ENCODE data around the gene TPH2. TPM values are rescaled to one million over a fixed set of nuclear protein-coding genes. Genes with fewer than 3 reads are reported as not detected.

TPH2 gene
- total RNA-seq, 1 donor from 2014 or later = not detected

GRCh38 chr12:71958056-71958455 is 19.4 kb downstream of the TPH2 start:
- H3K9ac ChIP-seq = no peak overlapping the region
- H3K36me3 ChIP-seq = no peaks in the 10 kb centered on the region
- no peaks in the 10 kb centered on the region for H4K20me1 ChIP-seq (ENCODE audit: low read depth)
- Mint-ChIP-seq H3K36me3 (no peaks in the 10 kb centered on the region), H3K27ac (no peak overlapping the region), H3K27me3 (ENCODE audit: insufficient read depth, low read depth) (peaks cover 2% of the 10 kb centered on the region), H3K9me3 (no peaks in the 10 kb centered on the region), H3K4me1 (peaks cover 19% of the 10 kb centered on the region), H3K4me3 (no peak overlapping the region)
- no peak overlapping the region for H3K4me3 ChIP-seq
- H3K27ac ChIP-seq = no peak overlapping the region
- no peak overlapping the region for H2AFZ ChIP-seq (replicated peaks)
- no peak overlapping the region for H3K4me2 ChIP-seq
- peaks cover 3% of the 10 kb centered on the region for H3K4me1 ChIP-seq
- no peaks in the 10 kb centered on the region for H3K27me3 ChIP-seq
- no peaks in the 10 kb centered on the region for H3K9me3 ChIP-seq (ENCODE audit: low read depth)
- no peak for TF ChIP-seq CTCF (IDR thresholded peaks at IDR 0.05)
- no peak for TF ChIP-seq EZH2 (IDR thresholded peaks at IDR 0.05)
- TF ChIP-seq EZH2phosphoT487 (IDR thresholded peaks at IDR 0.05) = no peak
- no peak for DNase-seq (ENCODE audit: low spot score)
- H3F3A ChIP-seq (ENCODE audit: low read depth) = no peaks in the 10 kb centered on the region
- no peaks in the 10 kb centered on the region for H3K79me2 ChIP-seq (ENCODE audit: low read depth)

GRCh38 chr12:71958457-71958856 is 19.8 kb downstream of the TPH2 start:
- no peaks in the 10 kb centered on the region for H3K9me3 ChIP-seq (ENCODE audit: low read depth)
- no peak overlapping the region for H2AFZ ChIP-seq (replicated peaks)
- H3K9ac ChIP-seq = no peak overlapping the region
- Mint-ChIP-seq H3K27ac (no peak overlapping the region), H3K27me3 (ENCODE audit: insufficient read depth, low read depth) (peaks cover 2% of the 10 kb centered on the region), H3K36me3 (no peaks in the 10 kb centered on the region), H3K9me3 (no peaks in the 10 kb centered on the region), H3K4me1 (peaks cover 19% of the 10 kb centered on the region), H3K4me3 (no peak overlapping the region)
- peaks cover 3% of the 10 kb centered on the region for H3K4me1 ChIP-seq
- no peaks in the 10 kb centered on the region for H3K79me2 ChIP-seq (ENCODE audit: low read depth)
- TF ChIP-seq CTCF (IDR thresholded peaks at IDR 0.05) (no peak), EZH2 (IDR thresholded peaks at IDR 0.05) (no peak), EZH2phosphoT487 (IDR thresholded peaks at IDR 0.05) (no peak)
- H3K36me3 ChIP-seq = no peaks in the 10 kb centered on the region
- H3K4me3 ChIP-seq = no peak overlapping the region
- H3F3A ChIP-seq (ENCODE audit: low read depth) = no peaks in the 10 kb centered on the region
- no peaks in the 10 kb centered on the region for H4K20me1 ChIP-seq (ENCODE audit: low read depth)
- DNase-seq (ENCODE audit: low spot score) = no peak
- no peak overlapping the region for H3K4me2 ChIP-seq
- H3K27ac ChIP-seq = no peak overlapping the region
- H3K27me3 ChIP-seq = no peaks in the 10 kb centered on the region

- H2AFZ ChIP-seq (replicated peaks) = peak overlapping the region; percentile 26
- H3F3A ChIP-seq (ENCODE audit: low read depth) = no peaks in the 10 kb centered on the region
- no peaks in the 10 kb centered on the region for H3K27me3 ChIP-seq
- H4K20me1 ChIP-seq (ENCODE audit: low read depth) = no peaks in the 10 kb centered on the region
- H3K36me3 ChIP-seq = no peaks in the 10 kb centered on the region
- peaks cover 14% of the 10 kb centered on the region for H3K4me1 Mint-ChIP-seq
- H3K9me3 ChIP-seq (ENCODE audit: low read depth) = no peaks in the 10 kb centered on the region
- H3K4me3 ChIP-seq = no peak overlapping the region
- H3K4me3 Mint-ChIP-seq = no peak overlapping the region
- H3K4me1 ChIP-seq = peaks cover 3% of the 10 kb centered on the region
- H3K9ac ChIP-seq = no peak overlapping the region
- DNase-seq (ENCODE audit: low spot score) = no peak
- H3K27me3 Mint-ChIP-seq (ENCODE audit: insufficient read depth, low read depth) = peaks cover 2% of the 10 kb centered on the region
- TF ChIP-seq EZH2 (IDR thresholded peaks at IDR 0.05) (no peak), CTCF (IDR thresholded peaks at IDR 0.05) (no peak)
- H3K27ac Mint-ChIP-seq = no peak overlapping the region
- no peak overlapping the region for H3K27ac ChIP-seq
- no peaks in the 10 kb centered on the region for H3K9me3 Mint-ChIP-seq
- no peaks in the 10 kb centered on the region for H3K79me2 ChIP-seq (ENCODE audit: low read depth)
- H3K4me2 ChIP-seq = no peak overlapping the region
- H3K36me3 Mint-ChIP-seq = no peaks in the 10 kb centered on the region
These were observed 20.4 kb downstream of the TPH2 start for GRCh38 chr12:71958993-71959578.
